GM21381 (cell line): ENCODE results near the gene PATE2.

Source experiments
- ATAC-seq: cut with Tn5 transposase; IDR thresholded peaks from one replicate; pipeline ENCODE4 v1.9.1; 2021; ENCODE audit warnings: mild to moderate bottlenecking, moderate library complexity; ENCODE audit not compliant: unreplicated experiment

PATE2 gene

GRCh38 chr11:125778728-125779127, at the start of gene PATE2:
Gene PATE2 (minus strand): TSS chr11:125778828. CDS start chr11:125778773, 55 bp downstream.
- no peak for ATAC-seq

- no peak for ATAC-seq
Measured at GRCh38 chr11:125807909-125808308, 29.3 kb upstream of the PATE2 start.

GRCh38 chr11:125802387-125802786, 23.8 kb upstream of the PATE2 start:
- ATAC-seq = no peak

GRCh38 chr11:125799808-125800207, 21.2 kb upstream of the PATE2 start:
- ATAC-seq = no peak

DNA sequence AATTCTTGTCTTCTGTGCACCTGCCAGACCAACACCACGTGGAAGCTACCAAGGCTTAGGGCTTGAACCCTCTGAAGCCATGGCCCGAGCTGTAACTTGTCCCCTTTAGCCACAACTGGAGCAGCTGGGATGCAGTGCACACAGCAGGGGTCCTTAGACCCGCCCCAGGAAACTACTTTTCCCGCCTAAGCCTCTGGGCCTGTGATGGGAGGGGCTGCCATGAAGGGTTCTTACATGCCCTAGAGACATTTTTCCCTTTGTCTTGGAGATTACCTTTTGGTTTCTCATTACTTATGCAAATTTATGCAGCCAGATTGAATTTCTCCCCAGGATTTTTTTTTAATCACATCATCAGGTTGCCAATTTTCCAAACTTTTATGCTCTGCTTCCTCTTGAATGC, 19.0 kb upstream of the PATE2 start:
- ATAC-seq = no peak

GRCh38 chr11:125790825-125791224, 12.2 kb upstream of the PATE2 start:
- ATAC-seq = no peak

GRCh38 chr11:125787827-125788226, 9.2 kb upstream of the PATE2 start, which contains the start of gene PATE3:
Gene PATE3 (plus strand): TSS chr11:125788127. CDS start chr11:125788152, 25 bp downstream.
- no peak for ATAC-seq

DNA sequence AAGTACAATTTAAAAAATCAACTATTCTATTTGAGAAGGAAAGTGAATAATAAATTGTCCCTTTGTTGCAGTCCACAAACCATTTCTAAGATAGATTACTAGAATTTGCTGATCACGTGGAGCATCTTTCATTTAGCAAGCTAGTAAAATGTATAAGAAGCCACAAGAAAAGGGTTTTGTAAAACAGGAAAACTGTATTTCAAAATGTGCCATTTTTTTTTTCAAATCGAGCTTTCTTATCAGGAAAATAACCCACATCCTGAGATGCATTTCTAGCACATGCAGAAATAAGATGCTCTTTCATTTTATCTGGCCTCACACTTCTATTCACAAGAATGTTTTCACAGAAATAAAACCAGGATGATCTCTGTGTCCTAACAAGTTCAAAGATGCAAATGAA, 6.0 kb upstream of the PATE2 start:
- no peak for ATAC-seq

DNA sequence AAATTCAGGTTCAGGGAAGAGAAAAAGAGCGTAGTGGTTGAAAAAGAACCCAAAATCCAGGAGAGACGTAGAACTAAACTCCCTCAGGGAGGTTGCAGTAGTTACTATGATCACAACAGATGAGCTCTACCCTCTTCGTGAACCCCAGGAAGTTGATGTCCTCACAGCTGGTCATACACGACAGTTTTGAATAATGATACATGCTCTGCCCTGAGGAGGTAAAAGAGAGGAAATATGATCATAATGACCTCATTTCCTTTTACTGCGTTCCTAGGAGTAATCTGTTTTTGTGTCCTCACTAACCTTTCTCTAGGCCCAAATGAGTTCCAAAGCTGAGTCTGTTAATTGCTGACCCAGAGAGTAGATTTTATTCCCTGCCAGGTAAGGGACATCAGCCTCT, 1.3 kb downstream of the PATE2 start:
- no peak for ATAC-seq

GRCh38 chr11:125773516-125773915, 5.1 kb downstream of the PATE2 start:
- ATAC-seq = no peak

DNA sequence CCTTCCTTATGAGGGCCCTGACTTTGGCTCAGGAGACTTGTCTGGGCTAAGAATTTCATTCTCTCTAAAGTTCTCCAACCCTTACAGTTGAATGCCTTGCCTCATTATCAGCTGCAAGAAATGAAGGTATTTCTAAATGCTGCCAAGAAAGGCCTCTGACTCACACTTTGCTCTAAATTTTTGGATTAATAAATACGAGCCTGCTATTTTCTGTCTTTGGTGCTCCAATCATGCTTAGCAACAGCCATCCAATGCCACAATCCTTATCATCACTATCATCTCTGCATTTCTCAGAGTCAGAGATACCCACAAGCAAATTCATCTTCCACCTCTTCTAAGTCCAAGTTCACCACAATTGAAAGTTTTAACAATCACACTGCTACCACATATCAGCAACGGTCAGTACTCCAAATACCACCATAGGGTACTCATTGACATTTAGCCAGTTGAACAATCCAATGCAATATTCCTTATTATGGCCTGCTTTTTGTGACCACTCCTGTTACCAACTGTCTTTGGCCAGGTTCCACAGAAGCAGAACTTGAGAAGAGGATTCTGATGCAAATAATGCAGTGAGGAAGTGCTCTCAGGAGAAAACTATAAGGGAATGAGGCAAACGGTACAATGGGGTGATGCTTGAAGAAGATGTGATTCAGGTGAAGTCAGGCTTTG, 5.7 kb downstream of the PATE2 start:
- no peak for ATAC-seq

DNA sequence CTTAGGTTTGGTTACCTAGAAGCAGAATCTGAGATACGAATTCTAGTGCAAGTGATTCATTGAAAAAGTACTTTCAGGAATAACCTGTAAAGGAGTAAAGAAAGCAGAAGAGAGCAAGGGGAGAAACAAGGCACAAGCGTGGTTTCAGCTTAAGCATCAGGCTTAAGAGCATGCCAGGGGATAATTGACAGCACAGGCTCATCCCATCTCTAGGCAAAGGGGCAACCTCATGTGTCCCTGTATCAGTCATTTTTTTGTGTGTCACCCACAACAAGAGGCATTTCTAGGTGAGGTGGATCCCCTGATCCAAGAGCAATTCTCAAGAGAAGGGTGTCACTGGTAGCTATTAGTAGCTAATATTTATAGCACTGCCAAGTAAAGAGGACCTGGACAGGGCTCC, 8.0 kb downstream of the PATE2 start:
- ATAC-seq = no peak

DNA sequence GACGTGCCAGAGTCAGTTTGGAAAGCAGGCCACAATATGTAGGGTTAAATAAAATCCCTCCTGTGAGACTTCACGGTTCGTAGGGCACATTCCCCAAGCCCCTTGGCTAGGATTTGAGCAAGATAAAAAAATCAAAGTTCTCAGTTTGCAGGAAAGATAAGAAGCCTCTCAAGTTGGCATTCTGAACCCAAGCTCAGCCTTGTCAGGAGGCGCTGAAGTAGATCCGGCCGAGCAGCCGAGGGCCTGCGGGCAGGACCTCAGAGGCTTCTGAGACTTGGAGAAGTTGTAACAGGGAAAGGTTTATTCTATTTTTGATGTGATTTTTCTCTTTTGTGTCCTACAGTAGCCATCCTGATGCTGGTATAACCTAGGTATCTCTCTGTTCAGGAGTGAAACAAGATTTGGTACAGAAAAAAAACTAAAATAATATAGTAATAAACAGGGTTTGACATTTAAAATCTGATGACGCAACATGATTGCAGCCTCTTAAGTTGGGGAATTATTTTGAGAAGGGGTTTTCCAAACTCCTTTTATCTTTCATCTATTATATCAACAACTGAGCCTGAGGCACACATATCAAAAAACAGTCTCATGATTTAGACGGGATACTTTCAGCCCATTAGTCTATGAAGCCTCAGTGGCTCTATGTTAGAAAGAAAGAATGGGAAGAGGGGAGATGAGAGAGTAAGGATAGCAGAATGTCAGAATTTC, 10.1 kb downstream of the PATE2 start:
- no peak for ATAC-seq

DNA sequence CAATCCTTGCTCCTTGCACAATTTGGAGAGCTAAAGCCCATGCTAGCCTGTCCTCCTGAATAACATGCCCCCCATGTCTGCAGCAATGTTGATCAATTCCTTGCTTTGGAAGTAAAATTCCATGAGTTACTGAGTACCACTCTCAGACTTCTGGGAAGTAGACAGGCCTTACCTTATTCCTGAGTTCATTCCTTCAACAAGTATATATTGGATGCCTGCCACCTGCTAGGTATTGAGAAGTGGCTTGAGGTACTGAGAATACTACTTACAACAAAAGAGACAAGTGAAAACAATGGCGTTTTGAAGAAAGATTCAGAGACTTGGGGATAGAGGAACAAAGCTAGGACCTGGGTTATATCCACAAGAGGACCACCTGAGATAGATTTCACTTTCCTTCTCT, 12.4 kb downstream of the PATE2 start:
- ATAC-seq = no peak

GRCh38 chr11:125763483-125763882, 15.1 kb downstream of the PATE2 start:
- no peak for ATAC-seq

DNA sequence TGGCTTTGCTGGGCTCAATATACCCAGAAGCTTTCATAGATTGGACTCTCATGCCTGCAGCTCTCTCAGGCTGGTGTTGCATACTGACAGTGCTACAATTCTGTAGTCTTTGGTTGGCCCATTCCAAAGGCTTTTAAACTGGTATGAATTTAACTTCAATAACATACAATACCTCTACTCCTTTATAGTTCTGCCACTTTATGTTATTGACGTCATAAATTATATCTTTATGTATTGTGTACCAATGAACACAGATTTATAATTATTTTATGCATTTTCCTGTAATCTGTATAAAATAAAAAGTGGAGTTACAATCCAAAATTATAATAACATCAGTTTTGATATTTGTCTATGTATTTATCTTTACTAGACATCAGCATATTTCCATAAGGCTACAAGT, 16.2 kb downstream of the PATE2 start:
- ATAC-seq = no peak

DNA sequence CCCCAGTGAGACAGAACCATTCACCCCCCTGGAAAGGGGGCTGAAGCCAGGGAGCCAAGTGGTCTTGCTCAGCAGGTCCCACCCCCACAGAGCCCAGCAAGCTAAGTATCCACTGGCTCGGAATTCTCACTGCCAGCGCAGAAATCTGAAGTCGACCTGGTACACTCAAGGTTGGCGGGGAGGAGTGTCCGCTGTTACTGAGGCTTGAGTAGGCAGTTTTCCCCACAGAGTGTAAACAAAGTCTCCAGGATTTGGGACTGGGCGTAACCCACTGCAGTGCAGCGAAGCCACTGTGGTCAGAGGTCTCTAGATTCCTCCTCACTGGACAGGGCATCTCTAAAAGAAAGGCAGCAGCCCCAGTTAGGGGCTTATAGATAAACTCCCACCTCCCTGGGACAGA, 22.6 kb downstream of the PATE2 start:
- no peak for ATAC-seq

- ATAC-seq = no peak
Measured at GRCh38 chr11:125750629-125751028, 28.0 kb downstream of the PATE2 start.

DNA sequence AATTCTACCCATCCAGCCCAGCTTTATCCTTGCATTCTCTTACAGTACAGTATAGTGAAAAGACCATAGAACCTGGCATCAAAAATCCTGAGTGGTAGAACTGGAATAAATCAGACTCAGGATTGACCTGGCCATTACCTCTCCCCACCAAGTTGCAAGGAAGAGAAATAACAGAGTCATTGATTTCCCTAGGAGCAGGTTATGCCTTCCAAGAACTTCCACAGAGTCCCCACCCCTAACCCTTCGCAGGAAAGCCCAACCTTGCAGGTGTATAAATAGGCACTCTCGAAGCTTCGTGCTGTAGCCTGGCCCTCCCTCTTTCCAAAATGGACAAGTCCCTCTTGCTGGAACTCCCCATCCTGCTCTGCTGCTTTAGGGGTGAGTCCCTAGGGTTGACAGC, 32.6 kb downstream of the PATE2 start, which contains the start of gene PATE1:
TSS of gene PATE1 (plus strand) at position 301 of the 400 bp plus-strand sequence. CDS start at position 327, 26 bp downstream.
- ATAC-seq = no peak

GRCh38 chr11:125743681-125744080, 34.9 kb downstream of the PATE2 start:
- ATAC-seq = no peak

- no peak for ATAC-seq
Measured at GRCh38 chr11:125740617-125741016, 38.0 kb downstream of the PATE2 start.

DNA sequence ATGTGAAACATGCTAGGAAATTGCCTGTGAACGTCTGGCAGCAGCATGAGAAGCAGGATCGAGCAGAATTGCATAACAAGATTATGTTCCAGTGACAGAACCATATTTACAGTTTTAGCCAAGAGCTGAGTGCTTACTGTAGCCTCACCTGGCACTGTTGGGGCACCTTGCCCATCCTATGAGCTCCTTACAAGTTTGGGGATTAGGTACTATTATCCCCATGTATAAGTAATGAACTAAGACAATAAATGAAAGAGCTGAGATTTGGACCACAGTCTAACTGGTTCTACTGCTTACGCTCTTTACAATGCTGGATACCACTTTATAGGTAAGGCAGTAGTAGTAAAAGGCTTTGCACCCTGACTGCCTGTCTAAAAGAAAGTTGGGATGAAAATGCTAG, 49.7 kb downstream of the PATE2 start:
- no peak for ATAC-seq
